Parathyroid adenoma (tissue), 2 donors: Measurements from ENCODE around the gene DUSP1.

Experiments used
- H2AFZ ChIP-seq: fragments of 300-600 bp; sonication (generic); one replicate; pipeline ENCODE4 v1.7.0; 2017; ENCODE audit warnings: antibody characterized with exemption, mild to moderate bottlenecking
- H3K27ac ChIP-seq: fragments of 300-600 bp; sonication (generic); one replicate; pipeline ENCODE4 v1.7.0; 2017
- H3K27me3 ChIP-seq: fragments of 300-600 bp; sonication (generic); one replicate; pipeline ENCODE4 v1.7.0; 2017; ENCODE audit warnings: low read length; ENCODE audit not compliant: control insufficient read depth, insufficient read depth
- H3K36me3 ChIP-seq: fragments of 300-600 bp; sonication (generic); one replicate; pipeline ENCODE4 v1.7.0; 2017; ENCODE audit warnings: low read length; ENCODE audit not compliant: control insufficient read depth, insufficient read depth
- H3K4me1 ChIP-seq: fragments of 300-600 bp; sonication (generic); one replicate; pipeline ENCODE4 v1.7.0; 2017; ENCODE audit warnings: control low read depth
- H3K4me2 ChIP-seq: fragments of 300-600 bp; sonication (generic); one replicate; pipeline ENCODE4 v1.7.0; 2017; ENCODE audit warnings: low read length
- H3K4me3 ChIP-seq: fragments of 300-600 bp; sonication (generic); one replicate; pipeline ENCODE4 v1.7.0; 2017; ENCODE audit warnings: low read depth, low read length
- H3K79me2 ChIP-seq: fragments of 300-600 bp; sonication (generic); one replicate; pipeline ENCODE4 v1.7.0; 2017; ENCODE audit warnings: control low read depth
- H3K9ac ChIP-seq: fragments of 300-600 bp; sonication (generic); one replicate; pipeline ENCODE4 v1.7.0; 2017; ENCODE audit warnings: mild to moderate bottlenecking
- H3K9me3 ChIP-seq: fragments of 300-600 bp; sonication (generic); one replicate; pipeline ENCODE4 v1.7.0; 2017; ENCODE audit warnings: low read length; ENCODE audit not compliant: control insufficient read depth
- CTCF ChIP-seq: fragments of 300-600 bp; sonication (generic); IDR thresholded peaks from one replicate; pipeline ENCODE4 v1.7.0; 2017; ENCODE audit warnings: antibody characterized with exemption, mild to moderate bottlenecking
- donor health status: primary hyperparathyroidism.

The DUSP1 gene

GRCh38 chr5:172798422-172799215, 27.6 kb upstream of the DUSP1 start:
- no peak overlapping the region for H3K9ac ChIP-seq
- H2AFZ ChIP-seq = no peak overlapping the region
- TF ChIP-seq CTCF = no peak
- no peaks in the 10 kb centered on the region for H3K27me3 ChIP-seq
- H3K27ac ChIP-seq = no peak overlapping the region
- H3K79me2 ChIP-seq = no peaks in the 10 kb centered on the region
- no peak overlapping the region for H3K4me3 ChIP-seq
- no peak overlapping the region for H3K4me2 ChIP-seq
- no peaks in the 10 kb centered on the region for H3K9me3 ChIP-seq
- no peaks in the 10 kb centered on the region for H3K36me3 ChIP-seq
- H3K4me1 ChIP-seq = no peaks in the 10 kb centered on the region

- no peak for TF ChIP-seq CTCF
- H3K4me1 ChIP-seq = no peaks in the 10 kb centered on the region
- no peaks in the 10 kb centered on the region for H3K36me3 ChIP-seq
- no peak overlapping the region for H3K4me2 ChIP-seq
- H2AFZ ChIP-seq = no peak overlapping the region
- H3K27ac ChIP-seq = no peak overlapping the region
- no peaks in the 10 kb centered on the region for H3K79me2 ChIP-seq
- no peaks in the 10 kb centered on the region for H3K27me3 ChIP-seq
- H3K9me3 ChIP-seq = no peaks in the 10 kb centered on the region
- H3K9ac ChIP-seq = no peak overlapping the region
- H3K4me3 ChIP-seq = no peak overlapping the region
These were observed 26.8 kb upstream of the DUSP1 start for GRCh38 chr5:172797771-172798191.

- no peaks in the 10 kb centered on the region for H3K36me3 ChIP-seq
- H3K4me1 ChIP-seq = peaks cover 4% of the 10 kb centered on the region
- no peak overlapping the region for H3K9ac ChIP-seq
- no peak overlapping the region for H3K27ac ChIP-seq
- H3K4me2 ChIP-seq = no peak overlapping the region
- no peaks in the 10 kb centered on the region for H3K9me3 ChIP-seq
- H2AFZ ChIP-seq = no peak overlapping the region
- no peaks in the 10 kb centered on the region for H3K27me3 ChIP-seq
- no peak for TF ChIP-seq CTCF
- H3K4me3 ChIP-seq = no peak overlapping the region
- no peaks in the 10 kb centered on the region for H3K79me2 ChIP-seq
These were observed 25.3 kb upstream of the DUSP1 start for GRCh38 chr5:172796306-172796705.

GRCh38 chr5:172795318-172795977, 24.5 kb upstream of the DUSP1 start:
- Histone ChIP-seq H3K4me2 (no peak overlapping the region), H3K27ac (peak overlapping the region; percentile 42), H2AFZ (no peak overlapping the region), H3K4me1 (peaks cover 9% of the 10 kb centered on the region), H3K79me2 (no peaks in the 10 kb centered on the region), H3K36me3 (no peaks in the 10 kb centered on the region), H3K4me3 (no peak overlapping the region), H3K9me3 (no peaks in the 10 kb centered on the region), H3K27me3 (no peaks in the 10 kb centered on the region), H3K9ac (no peak overlapping the region)
- TF ChIP-seq CTCF = no peak
